ENCODE results near the gene KRAS.

DNA sequence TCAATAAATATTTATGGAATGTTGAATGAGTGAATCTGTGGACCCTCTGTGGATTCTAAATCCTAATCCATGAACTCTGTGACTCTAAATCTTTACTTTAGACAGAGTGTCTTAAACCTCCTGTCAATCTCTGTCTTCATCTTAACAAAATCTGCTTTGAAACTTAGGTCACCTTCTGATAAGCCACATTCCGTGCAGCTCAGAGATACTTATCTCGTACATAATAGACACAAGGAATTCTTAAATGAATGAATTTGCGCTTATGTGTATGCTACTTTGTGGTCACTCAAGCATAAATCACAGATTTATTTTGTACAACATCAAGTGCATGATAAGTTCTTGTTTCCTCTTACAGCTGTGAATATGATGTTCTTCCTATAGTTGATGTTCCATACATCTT is 2.2 kb upstream of the KRAS start:
- TF ChIP-seq, protein P1, sequence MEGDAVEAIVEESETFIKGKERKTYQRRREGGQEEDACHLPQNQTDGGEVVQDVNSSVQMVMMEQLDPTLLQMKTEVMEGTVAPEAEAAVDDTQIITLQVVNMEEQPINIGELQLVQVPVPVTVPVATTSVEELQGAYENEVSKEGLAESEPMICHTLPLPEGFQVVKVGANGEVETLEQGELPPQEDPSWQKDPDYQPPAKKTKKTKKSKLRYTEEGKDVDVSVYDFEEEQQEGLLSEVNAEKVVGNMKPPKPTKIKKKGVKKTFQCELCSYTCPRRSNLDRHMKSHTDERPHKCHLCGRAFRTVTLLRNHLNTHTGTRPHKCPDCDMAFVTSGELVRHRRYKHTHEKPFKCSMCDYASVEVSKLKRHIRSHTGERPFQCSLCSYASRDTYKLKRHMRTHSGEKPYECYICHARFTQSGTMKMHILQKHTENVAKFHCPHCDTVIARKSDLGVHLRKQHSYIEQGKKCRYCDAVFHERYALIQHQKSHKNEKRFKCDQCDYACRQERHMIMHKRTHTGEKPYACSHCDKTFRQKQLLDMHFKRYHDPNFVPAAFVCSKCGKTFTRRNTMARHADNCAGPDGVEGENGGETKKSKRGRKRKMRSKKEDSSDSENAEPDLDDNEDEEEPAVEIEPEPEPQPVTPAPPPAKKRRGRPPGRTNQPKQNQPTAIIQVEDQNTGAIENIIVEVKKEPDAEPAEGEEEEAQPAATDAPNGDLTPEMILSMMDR (optimal IDR thresholded peaks at IDR 0.05 in 1 of 3, IDR thresholded peaks at IDR 0.05 in 1 of 3, conservative IDR thresholded peaks at IDR 0.05 in 1 of 3; ENCODE audit: extremely low read depth in 1 of 3, insufficient read depth in 2 of 3, low read length in 3 of 3), result no peak
- no peak for TF ChIP-seq EZH2 (IDR thresholded peaks at IDR 0.05; ENCODE audit: low read length)
